GM10266 (cell line): ENCODE measurements around the gene ULK3.
A peak's percentile ranks its signal among the peaks of the same experiment; 100 is the strongest.

Experiments used
- DNase-seq: peaks from one replicate; pipeline ENCODE4 v3.0.0; 2012; ENCODE audit errors: extremely low spot score
- CTCF ChIP-seq: IDR thresholded peaks from 2 replicates; pipeline ENCODE4 v1.5.1; 2012; ENCODE audit warnings: mild to moderate bottlenecking, low read depth; ENCODE audit not compliant: control insufficient read depth, insufficient read depth; ENCODE audit errors: missing control alignments

The ULK3 gene

GRCh38 chr15:74872702-74873035 is 29.7 kb upstream of the ULK3 start:
- TF ChIP-seq CTCF: no peak
- no peak for DNase-seq

GRCh38 chr15:74870436-74871215 is 27.7 kb upstream of the ULK3 start:
- TF ChIP-seq CTCF: no peak
- no peak for DNase-seq

GRCh38 chr15:74869726-74870407 is 26.9 kb upstream of the ULK3 start:
- DNase-seq: peak; percentile 79
- TF ChIP-seq CTCF: no peak

GRCh38 chr15:74869372-74869725 is 26.4 kb upstream of the ULK3 start:
- no peak for TF ChIP-seq CTCF
- no peak for DNase-seq

- TF ChIP-seq CTCF: no peak
- no peak for DNase-seq
Measured at GRCh38 chr15:74868059-74868458, 25.1 kb upstream of the ULK3 start.

- no peak for DNase-seq
- TF ChIP-seq CTCF: no peak
Measured at GRCh38 chr15:74867466-74868038, 24.6 kb upstream of the ULK3 start.

GRCh38 chr15:74866090-74866489 is 23.1 kb upstream of the ULK3 start:
- DNase-seq: no peak

More at GRCh38 chr15:74866090-74866489, 23.1 kb upstream of the ULK3 start:
- no peak for TF ChIP-seq CTCF
